ENCODE results near the gene BCL6.

The BCL6 gene

DNA sequence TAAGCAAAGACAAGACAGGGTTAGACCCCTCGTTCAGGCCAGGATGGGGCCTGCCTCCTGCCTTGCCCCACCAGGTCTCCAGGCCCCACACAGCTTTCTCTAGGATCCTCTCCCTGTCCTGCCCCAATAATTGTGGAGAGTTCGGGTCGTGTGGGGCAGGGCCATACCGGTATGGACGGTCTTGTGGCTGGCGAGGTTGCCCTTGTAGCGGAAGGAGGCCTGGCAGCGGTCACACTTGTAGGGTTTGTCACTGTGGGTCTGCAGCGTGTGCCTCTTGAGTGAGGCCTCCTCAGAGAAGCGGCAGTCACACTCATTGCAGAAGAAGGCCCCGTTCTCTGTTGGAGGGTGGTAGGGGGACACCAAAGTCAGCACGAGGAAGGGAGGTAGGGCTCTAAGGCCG, 18.7 kb downstream of the BCL6 start:
- H3K27me3 ChIP-seq (ENCODE audit: control insufficient read depth, low read length) = no peaks in the 10 kb centered on the region
- TF ChIP-seq CTCF (IDR thresholded peaks at IDR 0.05; ENCODE audit: low read depth, low read length, poor library complexity, severe bottlenecking) = no peak
- TF ChIP-seq EZH2phosphoT487 (IDR thresholded peaks at IDR 0.05; ENCODE audit: borderline replicate concordance, low read length) = no peak
- H4K20me1 ChIP-seq (ENCODE audit: control insufficient read depth, insufficient read depth, low read depth, low read length) = peaks cover 71% of the 10 kb centered on the region
- H3K27ac ChIP-seq (ENCODE audit: low read depth, low read length) = no peak overlapping the region
- no peak overlapping the region for H3K4me3 ChIP-seq (ENCODE audit: low read length)
- peaks cover 100% of the 10 kb centered on the region for H3F3A ChIP-seq (ENCODE audit: control insufficient read depth, insufficient read depth)
- no peaks in the 10 kb centered on the region for H3K9me3 ChIP-seq (ENCODE audit: control insufficient read depth, insufficient read depth, low read length)
- no peak overlapping the region for H3K4me2 ChIP-seq (ENCODE audit: low read length)
- no peaks in the 10 kb centered on the region for H3K9me2 ChIP-seq (replicated peaks; ENCODE audit: control insufficient read depth, low read length)
- no peaks in the 10 kb centered on the region for H3K4me1 ChIP-seq (ENCODE audit: control insufficient read depth, low read length)
- peaks cover 37% of the 10 kb centered on the region for H3K79me2 ChIP-seq (ENCODE audit: control insufficient read depth, low read length)
- H3K36me3 ChIP-seq (ENCODE audit: control insufficient read depth, low read length) = peaks cover 99% of the 10 kb centered on the region

DNA sequence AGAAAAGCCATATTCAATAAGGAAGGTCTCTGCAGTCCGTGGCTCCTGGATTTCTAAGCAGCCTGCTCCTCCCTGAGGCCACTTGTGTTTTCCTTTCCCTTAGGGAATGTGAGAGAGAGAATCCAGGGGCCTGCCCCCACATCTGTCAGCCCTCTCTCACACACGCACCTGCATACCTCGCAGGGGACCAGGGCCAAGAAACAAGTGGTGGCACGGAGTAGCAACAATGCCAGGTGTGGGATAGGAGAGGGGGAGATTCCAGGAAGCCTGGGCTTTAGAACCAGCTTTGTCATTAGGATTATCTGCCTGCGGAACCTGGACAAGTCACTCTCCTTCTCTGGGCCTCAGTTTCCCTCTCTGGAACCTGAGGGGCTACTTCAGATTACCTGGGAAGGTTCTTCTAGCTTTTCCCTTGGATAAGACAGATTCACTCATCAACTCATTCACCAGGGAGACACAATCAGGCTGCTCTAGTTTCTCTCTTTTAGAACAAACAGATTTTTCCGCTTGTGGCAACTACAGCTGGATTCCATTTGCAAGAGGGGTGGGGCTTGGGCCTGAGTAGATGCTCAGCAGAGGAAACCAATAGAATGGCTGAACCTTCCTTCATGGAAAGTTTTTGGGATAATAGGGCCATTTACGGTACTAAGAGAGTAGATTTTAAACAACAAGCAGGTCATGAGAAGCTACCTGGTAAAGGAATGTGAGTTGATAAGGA, 19.5 kb downstream of the BCL6 start:
- Histone ChIP-seq H3K9me3 (ENCODE audit: control insufficient read depth, insufficient read depth, low read length) (no peaks in the 10 kb centered on the region), H3F3A (ENCODE audit: control insufficient read depth, insufficient read depth) (peaks cover 100% of the 10 kb centered on the region), H4K20me1 (ENCODE audit: control insufficient read depth, insufficient read depth, low read depth, low read length) (peaks cover 63% of the 10 kb centered on the region), H3K27me3 (ENCODE audit: control insufficient read depth, low read length) (no peaks in the 10 kb centered on the region), H3K79me2 (ENCODE audit: control insufficient read depth, low read length) (peaks cover 30% of the 10 kb centered on the region), H3K4me3 (ENCODE audit: low read length) (no peak overlapping the region), H3K9me2 (replicated peaks; ENCODE audit: control insufficient read depth, low read length) (no peaks in the 10 kb centered on the region), H3K4me2 (ENCODE audit: low read length) (no peak overlapping the region), H3K4me1 (ENCODE audit: control insufficient read depth, low read length) (no peaks in the 10 kb centered on the region), H3K27ac (ENCODE audit: low read depth, low read length) (no peak overlapping the region), H3K36me3 (ENCODE audit: control insufficient read depth, low read length) (peaks cover 99% of the 10 kb centered on the region)
- TF ChIP-seq CTCF (IDR thresholded peaks at IDR 0.05; ENCODE audit: low read depth, low read length, poor library complexity, severe bottlenecking) (no peak), EZH2phosphoT487 (IDR thresholded peaks at IDR 0.05; ENCODE audit: borderline replicate concordance, low read length) (no peak)

DNA sequence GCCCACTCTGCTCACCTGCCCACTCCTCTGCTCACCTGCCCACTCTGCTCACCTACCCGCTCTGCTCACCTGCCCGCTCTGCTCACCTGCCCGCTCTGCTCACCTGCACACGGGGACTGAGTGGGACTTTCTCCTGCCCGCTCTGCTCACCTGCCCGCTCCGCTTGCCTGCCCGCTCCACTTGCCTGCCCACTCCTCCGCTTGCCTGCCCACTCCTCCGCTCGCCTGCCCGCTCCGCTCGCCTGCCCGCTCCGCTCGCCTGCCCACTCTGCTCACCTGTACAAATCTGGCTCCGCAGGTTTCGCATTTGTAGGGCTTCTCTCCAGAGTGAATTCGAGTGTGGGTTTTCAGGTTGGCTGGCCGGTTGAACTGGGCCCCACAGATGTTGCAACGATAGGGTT, 20.0 kb downstream of the BCL6 start:
- Histone ChIP-seq H3K27ac (ENCODE audit: low read depth, low read length) (no peak overlapping the region), H3K9me2 (replicated peaks; ENCODE audit: control insufficient read depth, low read length) (no peaks in the 10 kb centered on the region), H4K20me1 (ENCODE audit: control insufficient read depth, insufficient read depth, low read depth, low read length) (peaks cover 57% of the 10 kb centered on the region), H3K4me1 (ENCODE audit: control insufficient read depth, low read length) (no peaks in the 10 kb centered on the region), H3F3A (ENCODE audit: control insufficient read depth, insufficient read depth) (peaks cover 100% of the 10 kb centered on the region), H3K4me3 (ENCODE audit: low read length) (no peak overlapping the region), H3K36me3 (ENCODE audit: control insufficient read depth, low read length) (peaks cover 99% of the 10 kb centered on the region), H3K79me2 (ENCODE audit: control insufficient read depth, low read length) (peaks cover 24% of the 10 kb centered on the region), H3K4me2 (ENCODE audit: low read length) (no peak overlapping the region), H3K9me3 (ENCODE audit: control insufficient read depth, insufficient read depth, low read length) (no peaks in the 10 kb centered on the region), H3K27me3 (ENCODE audit: control insufficient read depth, low read length) (no peaks in the 10 kb centered on the region)
- no peak for TF ChIP-seq CTCF (IDR thresholded peaks at IDR 0.05; ENCODE audit: low read depth, low read length, poor library complexity, severe bottlenecking)
- no peak for TF ChIP-seq EZH2phosphoT487 (IDR thresholded peaks at IDR 0.05; ENCODE audit: borderline replicate concordance, low read length)
